IPS-NIHi11 (cell line): Measurements from ENCODE around the gene CEACAM16.

ENCODE experiments used
- DNase-seq: peaks from one replicate; pipeline ENCODE4 v3.0.0; 2012; ENCODE audit warnings: mixed read lengths, low spot score

CEACAM16 gene

DNA sequence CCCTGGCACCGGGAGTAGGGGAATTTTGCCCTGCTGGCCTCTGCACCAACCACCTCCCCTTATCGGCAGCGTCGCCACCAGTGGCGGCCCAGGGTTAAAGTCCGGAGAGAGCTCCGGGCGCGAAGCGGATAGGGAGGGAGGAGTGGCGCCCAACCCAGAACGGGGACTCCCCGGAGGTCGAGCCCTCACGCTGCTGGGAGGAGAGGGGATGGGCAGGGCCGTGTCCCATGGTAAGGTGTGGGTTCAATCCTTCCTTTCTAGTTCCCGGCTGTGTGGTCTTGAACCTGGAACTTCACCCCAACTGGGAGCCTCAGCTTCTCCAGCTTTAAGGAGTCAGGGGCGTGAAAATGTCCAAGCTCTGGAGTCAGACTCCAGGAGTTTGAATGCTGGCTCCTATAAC is 26.3 kb downstream of the CEACAM16 start:
- no peak for DNase-seq

DNA sequence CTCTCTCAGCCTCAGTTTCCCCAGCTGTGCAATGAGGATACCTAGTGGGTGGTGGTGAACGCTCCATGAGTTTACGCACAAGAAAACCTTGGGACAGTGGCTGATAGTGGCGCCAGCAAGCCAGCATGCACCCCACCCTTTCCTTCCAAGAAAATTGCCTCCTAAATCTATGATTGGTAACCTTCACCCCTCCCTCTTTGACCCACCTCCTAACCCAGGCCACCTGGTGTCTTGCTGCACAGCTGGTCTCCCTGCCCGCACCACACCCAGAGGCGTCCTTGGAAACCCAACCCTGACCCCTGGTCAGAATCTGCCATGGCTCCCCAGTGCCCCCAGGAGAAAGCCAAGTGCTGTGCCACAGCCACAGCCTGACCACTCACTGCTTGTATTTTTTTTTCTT is 26.7 kb downstream of the CEACAM16 start:
- no peak for DNase-seq

DNA sequence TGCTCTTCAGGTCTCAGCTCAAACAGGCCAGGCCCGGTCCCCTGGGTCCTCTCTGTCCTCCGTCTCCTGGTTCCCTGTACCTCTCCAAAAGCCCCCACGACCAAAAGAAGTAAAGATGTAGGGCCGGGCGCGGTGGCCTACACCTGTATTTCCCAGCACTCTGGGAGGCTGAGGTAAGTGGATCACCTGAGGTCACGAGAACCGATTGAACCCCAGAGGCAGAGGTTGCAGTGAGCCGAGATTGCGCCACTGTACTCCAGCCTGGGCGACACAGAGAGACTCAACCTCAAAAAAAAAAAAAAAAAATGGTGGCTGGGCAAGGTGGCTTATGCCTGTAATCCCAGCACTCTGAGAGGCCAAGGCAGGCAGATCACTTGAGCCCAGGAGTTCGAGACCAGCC is 27.5 kb downstream of the CEACAM16 start:
- no peak for DNase-seq

DNA sequence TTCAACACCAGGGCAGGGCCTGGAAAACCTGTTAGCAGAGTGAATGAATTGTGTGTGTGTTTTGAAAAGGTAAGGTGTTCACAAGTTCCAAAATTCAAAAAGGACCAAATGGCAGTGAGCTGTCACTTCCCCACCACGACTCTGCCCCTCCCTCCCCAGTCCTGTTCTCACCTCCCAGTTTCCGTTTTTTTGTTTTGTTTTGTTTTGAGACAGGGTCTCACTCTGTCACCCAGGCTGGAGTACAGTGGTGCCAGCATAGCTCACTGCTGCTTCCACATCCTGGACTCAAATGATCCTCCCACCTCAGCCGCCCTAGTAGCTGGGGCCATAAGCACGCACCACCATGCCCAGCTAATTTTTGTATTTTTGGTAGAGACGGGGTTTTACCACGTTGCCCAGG is 29.2 kb downstream of the CEACAM16 start:
- DNase-seq: no peak

DNA sequence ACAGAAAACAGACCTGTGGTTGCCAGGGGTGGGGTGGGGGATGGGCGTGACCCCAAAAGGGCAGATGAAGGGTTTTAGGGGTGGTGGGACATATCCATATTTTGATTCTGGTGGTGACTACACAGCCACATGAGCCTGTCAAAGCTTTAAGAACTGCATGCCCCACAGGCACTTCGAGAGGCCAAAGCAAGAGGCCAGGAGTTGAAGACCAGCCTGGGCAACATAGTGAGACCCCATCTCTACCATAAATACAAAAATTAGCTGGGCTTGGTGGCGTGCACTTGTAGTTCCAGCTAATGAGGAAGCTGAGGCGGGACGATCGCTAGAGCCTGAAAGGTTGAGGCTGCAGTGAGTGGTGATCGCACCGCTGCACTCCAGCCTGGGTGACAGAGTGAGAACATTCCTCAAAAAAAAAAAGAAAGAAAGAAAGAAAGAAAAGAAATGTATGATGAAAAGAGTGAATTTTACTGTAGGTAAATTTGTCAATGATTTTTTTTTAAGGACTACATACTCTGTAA is 30.6 kb downstream of the CEACAM16 start:
- no peak for DNase-seq

DNA sequence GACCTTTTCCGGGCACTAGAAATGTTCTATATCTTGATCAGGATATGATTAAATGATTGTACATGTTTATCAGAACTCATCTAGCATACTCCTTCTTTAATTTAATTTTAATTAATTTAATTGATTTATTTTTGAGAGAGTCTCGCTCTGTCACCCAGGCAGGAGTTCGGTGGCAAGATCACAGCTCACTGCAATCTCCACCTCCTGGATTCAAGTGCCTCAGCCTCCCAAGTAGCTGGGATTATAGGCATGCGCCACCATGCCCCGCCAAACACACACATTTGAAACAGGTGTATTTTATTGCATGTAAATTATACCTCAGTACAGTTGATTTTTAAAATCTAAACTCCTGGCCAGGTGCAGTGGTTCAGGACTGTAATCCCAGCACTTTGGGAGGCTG is 32.1 kb downstream of the CEACAM16 start:
- no peak for DNase-seq

DNA sequence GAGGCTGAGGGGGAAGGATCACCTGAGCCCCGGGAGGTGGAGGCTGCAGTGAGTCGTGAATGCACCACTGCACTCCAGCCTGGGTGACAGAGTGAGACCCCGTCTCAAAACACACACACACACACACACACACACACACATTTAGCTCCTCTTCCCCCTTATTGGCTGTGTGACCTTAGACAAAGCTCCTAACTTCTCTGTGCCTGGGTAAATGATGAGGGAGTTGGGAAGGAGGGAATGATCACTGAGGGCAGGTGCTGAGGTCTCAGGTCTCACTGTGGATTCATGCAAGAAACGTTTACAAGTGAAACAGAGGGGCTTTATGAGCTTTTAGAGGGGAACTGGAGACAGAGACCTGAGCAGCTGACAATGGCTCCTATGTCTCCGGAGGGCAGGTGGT is 32.7 kb downstream of the CEACAM16 start:
- no peak for DNase-seq

DNA sequence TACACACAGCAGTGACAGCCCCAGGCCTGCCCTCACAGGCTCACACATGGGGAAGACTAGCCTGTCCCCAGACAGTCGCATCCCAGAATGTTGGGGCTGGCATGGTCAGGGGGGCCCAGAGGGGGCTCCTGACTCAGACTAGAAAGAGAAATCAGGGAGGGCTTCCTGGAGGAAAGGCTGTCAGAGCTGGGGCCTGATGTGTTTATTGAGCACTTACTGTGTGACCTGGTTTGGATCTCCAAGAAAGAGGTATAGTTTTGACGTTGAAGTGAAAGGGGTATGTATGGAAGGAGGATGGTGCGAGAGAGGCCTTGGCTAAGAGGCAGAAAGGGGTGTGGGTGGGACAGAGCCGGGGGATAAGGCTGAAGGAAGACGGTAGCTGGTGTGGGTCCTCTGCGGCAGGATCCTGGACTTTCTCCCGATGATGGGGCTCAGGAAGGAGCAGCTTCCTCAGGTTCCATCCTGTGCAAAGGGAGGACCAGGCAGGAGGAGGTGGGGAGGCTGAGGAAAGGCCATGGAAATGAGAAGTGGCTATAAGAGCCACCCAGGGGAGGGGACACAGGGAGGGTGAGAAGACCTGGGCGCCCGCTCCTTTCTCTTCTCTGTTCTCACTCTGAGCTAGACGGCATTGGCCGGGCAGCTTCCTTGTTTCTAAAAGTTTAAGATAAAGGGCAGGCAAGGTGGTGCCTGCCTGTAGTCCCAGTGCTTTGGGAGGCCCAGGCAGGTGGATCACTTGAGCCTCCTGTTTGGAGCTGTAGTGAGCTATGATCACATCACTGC is 33.5 kb downstream of the CEACAM16 start:
- DNase-seq: no peak

DNA sequence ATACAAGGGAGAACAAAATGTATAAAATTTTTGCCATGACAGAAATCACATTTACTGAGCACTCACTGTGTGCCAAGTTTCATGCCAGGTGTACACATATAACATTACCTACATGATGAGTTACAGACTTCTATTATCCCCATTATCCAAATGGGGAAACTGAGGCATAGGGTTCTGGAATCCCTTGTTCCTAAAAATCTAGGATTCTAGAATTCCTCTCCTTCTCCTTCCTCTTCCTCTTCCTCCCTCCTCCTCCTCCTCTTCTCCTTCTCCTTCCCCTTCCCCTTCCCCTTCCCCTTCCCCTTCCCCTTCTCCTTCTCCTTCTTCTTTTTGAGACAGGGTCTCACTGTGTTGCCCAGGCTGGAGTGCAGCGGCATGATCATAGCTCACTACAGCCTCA is 35.4 kb downstream of the CEACAM16 start:
- no peak for DNase-seq

DNA sequence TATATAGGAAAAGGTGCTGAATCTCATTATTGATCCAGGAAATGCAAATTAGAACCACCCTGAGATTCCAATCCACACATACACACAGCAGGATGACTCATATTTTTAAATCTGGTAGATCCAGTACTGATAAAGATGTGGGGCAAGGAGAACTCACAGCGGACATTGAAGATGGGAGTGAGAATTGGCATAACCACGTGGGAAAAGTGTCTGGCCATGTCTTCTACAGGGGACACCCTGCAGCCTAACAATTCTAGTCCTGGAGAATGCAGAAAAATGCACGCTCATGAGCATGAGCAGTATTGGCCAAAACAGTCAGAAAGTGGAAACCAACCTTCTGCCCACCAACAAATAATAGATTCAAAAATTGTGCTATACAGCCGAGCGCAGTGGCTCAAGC is 36.1 kb downstream of the CEACAM16 start:
- no peak for DNase-seq

DNA sequence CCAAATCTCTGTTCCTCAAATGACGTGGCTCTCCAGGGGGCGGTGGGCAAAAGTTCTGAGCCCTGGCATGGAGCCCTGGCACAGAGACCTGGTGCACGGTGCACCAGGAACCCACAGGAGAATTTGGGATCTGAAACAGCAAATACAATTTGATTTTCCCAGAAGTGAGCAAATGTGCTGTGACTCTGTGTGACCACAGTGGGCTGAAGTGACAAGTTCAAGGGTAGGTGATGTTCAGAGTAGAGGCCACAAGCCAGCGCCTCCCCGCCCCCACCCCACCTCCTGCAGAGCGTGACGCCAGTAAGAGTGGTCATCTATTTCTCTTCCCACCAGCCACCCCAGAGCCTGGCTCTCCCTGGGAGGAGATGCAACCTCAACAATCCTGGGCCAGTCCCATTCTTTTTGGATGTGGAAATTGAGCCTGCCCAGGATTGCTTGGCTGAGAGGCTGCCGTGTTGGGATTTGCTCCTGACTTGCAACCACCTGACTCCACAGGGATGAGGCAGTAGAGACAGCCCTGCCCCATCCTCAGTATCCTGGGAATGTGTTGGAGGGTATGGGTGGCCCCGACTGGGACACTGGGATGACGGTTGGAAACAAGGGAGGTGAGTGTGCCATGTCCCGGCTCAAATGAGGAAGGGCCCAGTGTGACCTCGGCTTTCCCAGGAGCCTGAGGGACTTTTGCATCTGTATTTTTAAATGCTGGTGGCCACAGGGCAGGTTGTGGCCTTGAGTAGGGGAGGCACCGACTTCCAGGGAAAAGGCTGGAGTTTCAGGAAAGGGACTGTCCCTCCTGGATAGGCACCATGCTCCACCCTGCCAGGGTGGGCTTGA is 38.5 kb downstream of the CEACAM16 start:
- no peak for DNase-seq

DNA sequence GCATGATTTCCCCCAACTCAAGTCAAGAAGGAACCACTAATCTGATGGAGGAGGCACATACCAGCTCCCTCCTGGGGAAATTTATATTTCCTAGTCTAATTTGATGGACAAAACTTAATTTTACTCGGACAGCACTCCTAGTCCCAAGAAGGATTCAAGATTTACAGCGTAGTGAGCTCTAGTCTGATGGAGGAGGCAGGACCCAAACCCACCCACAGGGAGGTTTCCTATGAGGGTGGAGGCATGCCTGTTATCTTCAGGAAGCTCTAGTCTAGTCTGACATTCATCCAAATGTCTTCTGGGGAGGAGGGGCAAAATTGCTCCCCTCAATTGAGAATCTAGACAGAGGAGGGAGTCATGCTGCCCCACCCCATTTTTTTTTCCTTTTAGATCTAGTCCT is 39.2 kb downstream of the CEACAM16 start:
- no peak for DNase-seq

DNA sequence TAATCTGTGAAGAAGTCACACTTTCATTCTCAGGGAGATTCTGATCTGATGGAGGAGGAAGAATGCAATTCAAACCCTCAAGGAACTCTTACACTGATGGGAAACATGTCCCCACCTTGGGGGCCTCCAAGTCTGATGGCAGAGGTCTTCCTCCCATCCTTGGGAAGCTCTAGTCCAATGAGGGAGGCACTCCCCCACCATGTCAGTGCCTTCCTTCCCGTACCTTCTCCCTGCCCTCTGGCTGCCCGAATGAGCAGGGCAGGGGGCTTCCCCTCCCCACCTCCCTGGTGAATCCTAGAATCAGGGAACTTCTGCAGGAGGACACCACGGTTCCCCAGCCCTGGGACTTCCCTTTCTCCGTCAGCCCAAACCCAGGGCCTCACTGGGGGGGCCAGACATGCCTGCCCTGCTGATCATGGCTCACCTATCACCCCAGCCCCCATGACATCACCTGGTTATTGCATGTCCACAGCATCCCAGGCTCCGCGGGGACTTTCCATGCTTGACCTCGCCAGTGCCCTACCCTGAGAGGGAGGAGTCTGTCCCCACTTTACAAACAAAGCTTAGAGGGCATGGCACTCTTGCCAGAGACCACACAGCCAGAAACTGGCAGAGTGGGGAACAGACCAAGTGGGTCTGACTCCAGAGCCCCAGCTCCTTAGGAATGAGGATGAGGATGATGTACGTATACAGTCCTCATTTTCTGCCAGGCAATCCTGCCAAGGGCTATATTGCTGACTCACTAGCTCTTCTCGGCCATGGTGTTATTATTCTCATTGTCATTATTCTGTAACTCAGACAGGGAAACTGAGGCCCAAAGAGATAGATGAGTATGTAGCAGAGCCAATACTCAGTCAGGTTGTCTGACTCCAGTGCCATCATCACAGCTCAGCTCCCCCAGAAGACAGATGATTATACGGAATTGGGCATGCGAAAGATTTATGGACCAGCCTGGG is 39.9 kb downstream of the CEACAM16 start:
- no peak for DNase-seq

DNA sequence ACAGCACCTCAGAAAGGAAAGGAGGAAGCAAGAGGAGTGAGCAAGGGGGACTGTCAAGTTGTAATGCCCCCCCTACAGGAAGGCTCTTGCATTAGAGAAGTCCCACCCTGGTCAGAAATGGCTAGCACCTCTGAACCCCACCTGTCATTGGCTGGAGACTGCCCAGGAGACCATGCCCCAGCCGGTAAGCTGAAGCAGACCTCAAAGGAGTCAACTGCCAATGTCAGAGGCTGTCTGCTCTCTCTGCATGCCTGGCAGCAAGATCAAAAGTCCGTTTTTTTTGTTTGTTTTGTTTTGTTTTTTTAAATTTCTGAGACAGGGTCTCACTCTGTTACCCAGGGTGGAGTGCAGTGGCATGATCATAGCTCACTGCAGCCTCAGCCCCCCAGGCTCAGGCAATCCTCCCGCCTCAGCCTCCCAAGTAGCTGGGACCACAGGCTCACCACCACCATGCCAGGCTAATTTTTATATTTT is 41.4 kb downstream of the CEACAM16 start:
- no peak for DNase-seq

DNA sequence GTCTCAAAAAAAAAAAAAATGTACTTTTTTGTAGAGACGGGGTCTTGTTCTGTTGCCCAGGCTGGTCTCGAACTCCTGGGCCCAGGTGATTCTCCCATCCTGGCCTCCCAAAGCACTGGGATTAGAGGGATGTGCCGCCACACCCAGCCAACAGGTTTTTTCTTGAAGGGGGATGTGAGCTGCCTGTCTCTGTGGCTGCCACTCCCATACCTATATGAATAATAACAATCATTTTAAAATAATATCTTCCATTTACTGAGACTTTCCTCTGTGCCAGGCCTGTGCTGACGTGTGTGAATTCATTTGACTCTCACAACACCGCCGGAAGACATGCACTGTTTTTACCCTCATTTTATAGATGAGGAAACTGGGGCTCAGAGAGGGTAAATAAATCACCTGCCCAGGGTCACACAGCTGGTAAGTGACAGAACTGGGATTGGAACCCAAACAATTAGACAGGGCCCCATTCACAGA is 42.3 kb downstream of the CEACAM16 start:
- DNase-seq: no peak

DNA sequence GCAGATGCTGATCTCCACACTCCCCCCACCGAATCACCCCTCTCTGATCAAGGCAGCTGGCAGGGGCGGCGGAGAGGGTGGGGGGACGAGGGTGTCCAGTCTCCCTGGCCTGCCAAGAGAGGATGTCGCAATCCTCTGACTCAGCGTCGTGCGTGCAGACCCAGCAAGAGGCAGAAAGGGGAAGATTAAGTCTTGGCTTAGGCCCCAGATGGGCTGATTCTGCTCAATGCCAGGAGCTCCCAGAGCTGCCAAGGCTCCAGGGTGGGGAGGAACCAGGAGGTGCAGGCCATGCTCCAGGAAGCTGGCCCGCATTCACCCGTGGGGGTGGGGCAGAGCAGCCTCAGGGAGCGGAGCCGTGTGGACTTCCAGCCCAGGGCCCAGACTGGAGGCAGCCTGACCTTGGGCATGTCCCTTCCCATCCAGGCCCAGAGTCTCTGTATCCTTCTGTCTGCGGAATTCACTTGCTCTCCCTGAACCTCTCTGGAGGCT is 42.9 kb downstream of the CEACAM16 start:
- DNase-seq: peak; percentile 69

DNA sequence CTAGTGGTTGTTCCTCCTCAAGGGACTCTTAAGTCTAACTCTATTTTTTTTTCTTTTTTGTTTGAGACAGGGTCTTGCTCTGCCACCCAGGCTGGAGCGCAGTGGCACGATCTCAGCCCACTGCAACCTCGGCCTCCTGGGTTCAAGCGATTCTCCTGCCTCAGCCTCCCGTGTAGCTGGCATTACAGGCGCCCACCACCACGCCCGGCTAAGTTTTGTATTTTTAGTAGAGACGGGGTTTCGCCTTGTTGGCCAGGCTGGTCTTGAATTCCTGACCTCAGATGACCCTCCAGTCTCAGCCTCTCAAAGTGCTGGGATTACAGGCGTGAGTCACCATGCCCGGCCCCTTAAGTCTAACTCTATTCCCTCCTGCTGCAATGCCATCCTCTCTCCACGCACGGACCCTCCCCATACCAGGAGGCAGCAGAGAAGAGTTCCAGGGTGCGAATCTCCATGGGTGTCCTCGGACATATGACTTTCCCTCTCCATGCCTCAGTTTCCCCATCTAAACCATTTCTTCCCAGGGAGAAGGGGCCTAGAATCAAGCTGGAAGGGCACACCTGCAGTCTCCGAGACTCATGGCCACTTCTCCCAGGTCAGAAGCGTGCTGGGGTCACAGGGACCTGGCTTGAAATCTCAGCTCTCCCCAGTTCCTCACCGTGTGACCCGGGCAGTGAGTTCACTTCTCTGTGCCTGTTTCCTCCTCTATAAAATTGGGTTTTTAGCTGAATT is 43.5 kb downstream of the CEACAM16 start:
- no peak for DNase-seq

DNA sequence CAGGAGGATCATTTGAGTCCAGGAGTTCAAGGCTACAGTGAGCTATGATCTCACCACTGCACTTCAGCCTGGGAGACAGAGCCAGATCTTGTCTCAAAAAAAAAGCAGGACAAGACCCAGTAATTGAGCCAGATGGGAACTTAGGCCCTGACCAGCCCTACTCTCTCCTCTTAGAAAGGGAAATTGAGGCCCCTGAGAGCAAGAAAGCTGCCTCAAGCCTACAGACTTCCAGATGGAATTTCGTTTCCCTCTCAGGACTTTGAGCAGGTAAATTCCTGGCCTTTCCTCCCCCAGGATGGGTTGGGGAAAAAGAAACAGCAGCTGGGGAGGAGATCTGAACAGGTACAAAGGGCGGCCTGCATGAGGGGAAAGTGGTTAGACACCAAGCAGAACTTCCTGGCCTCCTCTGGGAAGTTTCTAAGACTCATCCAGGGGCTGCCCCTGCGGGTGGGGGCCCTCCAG is 46.0 kb downstream of the CEACAM16 start:
- no peak for DNase-seq

DNA sequence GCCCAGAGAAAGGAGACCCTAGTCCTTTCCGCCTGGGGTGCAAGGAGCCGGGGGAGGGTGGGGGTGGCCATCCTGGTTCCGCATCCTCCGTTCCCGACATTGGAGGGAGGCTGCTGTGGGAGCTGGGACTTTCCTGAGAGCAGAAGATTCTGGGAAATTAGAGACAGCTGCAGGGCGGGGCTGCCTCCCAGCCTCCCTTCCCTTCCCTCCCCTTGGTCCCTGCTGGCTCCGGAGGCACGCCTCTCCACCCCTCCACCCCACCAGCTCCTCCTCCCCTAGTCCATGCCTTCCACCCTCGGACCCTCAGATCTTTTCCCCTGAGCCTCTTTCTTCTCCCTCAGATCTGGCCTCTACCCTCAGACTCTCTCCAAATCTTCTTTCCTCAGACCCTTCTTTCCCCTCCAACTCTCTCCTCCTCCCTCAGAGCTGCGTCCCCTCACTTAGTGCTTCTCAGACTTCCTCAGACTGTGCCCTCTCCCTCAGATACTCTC is 46.4 kb downstream of the CEACAM16 start:
- peak; percentile 56 for DNase-seq

DNA sequence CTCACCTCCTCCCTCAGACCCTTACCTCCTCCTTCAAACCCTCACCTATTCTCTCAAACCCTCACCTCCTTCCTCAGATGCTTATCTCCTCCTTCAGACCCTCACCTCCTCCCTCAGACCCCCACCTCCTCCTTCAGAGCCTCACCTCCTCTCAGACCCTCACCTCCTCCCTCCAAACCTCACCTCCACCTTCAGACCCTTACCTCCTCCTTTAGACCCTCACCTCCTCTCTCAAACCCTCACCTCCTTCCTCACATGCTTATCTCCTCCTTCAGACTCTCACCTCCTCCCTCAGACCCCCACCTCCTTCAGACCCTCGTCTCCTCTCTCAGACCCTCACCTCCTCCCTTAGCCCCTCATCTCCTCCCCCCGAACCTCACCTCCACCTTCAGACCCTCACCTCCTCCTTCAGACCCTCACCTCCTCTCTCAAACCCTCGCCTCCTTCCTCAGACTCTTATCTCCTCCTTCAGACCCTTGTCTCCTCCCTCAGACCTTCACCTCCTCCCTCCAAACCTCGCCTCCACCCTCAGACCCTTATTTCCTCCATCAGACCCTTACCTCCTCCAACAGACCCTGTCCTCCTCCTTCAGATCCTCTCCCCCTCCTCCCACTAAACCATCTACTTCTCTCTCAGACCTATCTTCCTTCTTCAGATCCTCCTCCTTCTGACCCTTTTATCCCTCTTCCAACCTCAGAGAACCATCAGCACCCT is 47.1 kb downstream of the CEACAM16 start:
- no peak for DNase-seq
